HepG2 (cell line): Measurements from ENCODE around the gene WNT6. TPM values are rescaled to one million over a fixed set of nuclear protein-coding genes. Genes with fewer than 3 reads are reported as not detected.

Experiments used
- ARNT ChIP-seq: fragments of 450-650 bp; IDR thresholded peaks from 2 replicates; pipeline ENCODE4 v1.6.1; 2017
- CENPT ChIP-seq: sonication (generic); formaldehyde crosslinking; IDR thresholded peaks from 2 replicates; pipeline ENCODE4 v1.8.0; 2022; ENCODE audit warnings: low read depth, mild to moderate bottlenecking, moderate library complexity, missing genetic modification reagents
- MEIS1 ChIP-seq: sonication (generic); formaldehyde crosslinking; IDR thresholded peaks from 2 replicates; pipeline ENCODE4 v1.9.0; 2021; ENCODE audit warnings: mild to moderate bottlenecking, missing genetic modification reagents, moderate library complexity, borderline replicate concordance
- MXD4 ChIP-seq: IDR thresholded peaks from 2 replicates; pipeline ENCODE4 v1.6.1; 2016; ENCODE audit warnings: mild to moderate bottlenecking, missing biosample characterization, missing genetic modification reagents
- MXI1 ChIP-seq: IDR thresholded peaks from 3 replicates; pipeline ENCODE4 v1.6.1; 2012; ENCODE audit warnings: low read depth, low read length, inconsistent platforms, borderline replicate concordance
- PHF5A ChIP-seq: IDR thresholded peaks from one replicate; pipeline ENCODE4 v1.6.1; 2018; ENCODE audit warnings: low read depth, missing genetic modification reagents; ENCODE audit not compliant: unreplicated experiment
- WIZ ChIP-seq: sonication (generic); formaldehyde crosslinking; IDR thresholded peaks from 2 replicates; pipeline ENCODE4 v1.5.1; 2020; ENCODE audit warnings: mild to moderate bottlenecking, missing genetic modification reagents
- ZIK1 ChIP-seq: sonication (generic); formaldehyde crosslinking; IDR thresholded peaks from 2 replicates; pipeline ENCODE4 v1.5.0; 2020; ENCODE audit warnings: mild to moderate bottlenecking, low read depth, missing genetic modification reagents, borderline replicate concordance
- ZNF251 ChIP-seq: sonication (generic); formaldehyde crosslinking; IDR thresholded peaks from 2 replicates; pipeline ENCODE4 v1.9.0; 2021; ENCODE audit warnings: mild to moderate bottlenecking, missing genetic modification reagents
- ZNF329 ChIP-seq: sonication (generic); formaldehyde crosslinking; IDR thresholded peaks from 2 replicates; pipeline ENCODE4 v1.9.0; 2021; ENCODE audit warnings: low read depth, mild to moderate bottlenecking, missing genetic modification reagents
- ZNF660 ChIP-seq: sonication (generic); formaldehyde crosslinking; IDR thresholded peaks from 2 replicates; pipeline ENCODE4 v1.5.1; 2020; ENCODE audit warnings: mild to moderate bottlenecking, low read depth, missing genetic modification reagents, borderline replicate concordance
- ZNF792 ChIP-seq: IDR thresholded peaks from 2 replicates; pipeline ENCODE4 v1.6.1; 2016
- ZNF841 ChIP-seq: sonication (generic); formaldehyde crosslinking; IDR thresholded peaks from 2 replicates; pipeline ENCODE4 v1.8.1; 2023; ENCODE audit warnings: missing genetic modification reagents, borderline replicate concordance
- polyA plus RNA-seq, 8 experiments: library from polyadenylated mRNA; depleted of rRNA in 3 of 8; stranded (reverse) in 7 of 8; unstranded in 1 of 8; fragments of >200 nt; fragmentation: Illumina TruSeq in 4 of 8; extraction: Trizol in 4 of 8; gene quantifications; 2 replicates each; pipeline versions ENCODE4 v1.2.1 to v1.2.3, GENCODE V29; 2011 to 2016; ENCODE audit warnings: low read depth in 4 of 8, missing spikeins in 1 of 8, mixed read lengths in 1 of 8; ENCODE audit not compliant: insufficient read depth in 1 of 8
- total RNA-seq, 5 experiments: library from RNA; depleted of rRNA; stranded (reverse); fragments of >200 nt; fragmentation: Illumina TruSeq; extraction: Trizol; gene quantifications; 2 replicates each; pipeline ENCODE4 v1.2.3, GENCODE V29; 2016; ENCODE audit warnings: low read depth in 1 of 5
- TF ChIP-seq, protein P1 (sequence below): sonication (generic); formaldehyde crosslinking; IDR thresholded peaks from 2 replicates; pipeline ENCODE4 v1.4.0; 2020; ENCODE audit warnings: mild to moderate bottlenecking, missing genetic modification reagents
- TF ChIP-seq, protein P2 (sequence below): sonication (generic); formaldehyde crosslinking; IDR thresholded peaks from 2 replicates; pipeline ENCODE4 v1.5.0; 2020; ENCODE audit warnings: mild to moderate bottlenecking, missing genetic modification reagents, borderline replicate concordance
- TF ChIP-seq, protein P3 (sequence below): conservative IDR thresholded peaks from 2 replicates; pipeline ENCODE4 v1.6.1; 2018; ENCODE audit warnings: missing genetic modification reagents
- TF ChIP-seq, protein P4 (sequence below): sonication (generic); formaldehyde crosslinking; IDR thresholded peaks from 2 replicates; pipeline ENCODE4 v1.4.0; 2020; ENCODE audit warnings: missing genetic modification reagents

WNT6 gene
- total and polyA plus RNA-seq, 2 of the 13 experiments (the other 11 are each of a cell fraction or from before 2014, with no cell fraction given) = 0.20 TPM; not detected in 1

DNA sequence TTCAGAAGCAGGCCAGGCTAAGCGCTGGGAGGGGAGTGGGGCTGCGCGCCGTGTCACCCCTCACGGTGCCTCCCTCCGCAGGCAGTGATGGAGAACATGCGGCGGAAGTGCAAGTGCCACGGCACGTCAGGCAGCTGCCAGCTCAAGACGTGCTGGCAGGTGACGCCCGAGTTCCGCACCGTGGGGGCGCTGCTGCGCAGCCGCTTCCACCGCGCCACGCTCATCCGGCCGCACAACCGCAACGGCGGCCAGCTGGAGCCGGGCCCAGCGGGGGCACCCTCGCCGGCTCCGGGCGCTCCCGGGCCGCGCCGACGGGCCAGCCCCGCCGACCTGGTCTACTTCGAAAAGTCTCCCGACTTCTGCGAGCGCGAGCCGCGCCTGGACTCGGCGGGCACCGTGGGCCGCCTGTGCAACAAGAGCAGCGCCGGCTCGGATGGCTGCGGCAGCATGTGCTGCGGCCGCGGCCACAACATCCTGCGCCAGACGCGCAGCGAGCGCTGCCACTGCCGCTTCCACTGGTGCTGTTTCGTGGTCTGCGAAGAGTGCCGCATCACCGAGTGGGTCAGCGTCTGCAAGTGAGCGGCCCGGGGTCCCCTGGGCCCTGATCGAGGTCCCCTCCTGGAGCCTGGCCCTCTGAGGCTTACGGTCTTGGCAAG is 33.2 kb downstream of the WNT6 start (continued):
- TF ChIP-seq, protein P1, sequence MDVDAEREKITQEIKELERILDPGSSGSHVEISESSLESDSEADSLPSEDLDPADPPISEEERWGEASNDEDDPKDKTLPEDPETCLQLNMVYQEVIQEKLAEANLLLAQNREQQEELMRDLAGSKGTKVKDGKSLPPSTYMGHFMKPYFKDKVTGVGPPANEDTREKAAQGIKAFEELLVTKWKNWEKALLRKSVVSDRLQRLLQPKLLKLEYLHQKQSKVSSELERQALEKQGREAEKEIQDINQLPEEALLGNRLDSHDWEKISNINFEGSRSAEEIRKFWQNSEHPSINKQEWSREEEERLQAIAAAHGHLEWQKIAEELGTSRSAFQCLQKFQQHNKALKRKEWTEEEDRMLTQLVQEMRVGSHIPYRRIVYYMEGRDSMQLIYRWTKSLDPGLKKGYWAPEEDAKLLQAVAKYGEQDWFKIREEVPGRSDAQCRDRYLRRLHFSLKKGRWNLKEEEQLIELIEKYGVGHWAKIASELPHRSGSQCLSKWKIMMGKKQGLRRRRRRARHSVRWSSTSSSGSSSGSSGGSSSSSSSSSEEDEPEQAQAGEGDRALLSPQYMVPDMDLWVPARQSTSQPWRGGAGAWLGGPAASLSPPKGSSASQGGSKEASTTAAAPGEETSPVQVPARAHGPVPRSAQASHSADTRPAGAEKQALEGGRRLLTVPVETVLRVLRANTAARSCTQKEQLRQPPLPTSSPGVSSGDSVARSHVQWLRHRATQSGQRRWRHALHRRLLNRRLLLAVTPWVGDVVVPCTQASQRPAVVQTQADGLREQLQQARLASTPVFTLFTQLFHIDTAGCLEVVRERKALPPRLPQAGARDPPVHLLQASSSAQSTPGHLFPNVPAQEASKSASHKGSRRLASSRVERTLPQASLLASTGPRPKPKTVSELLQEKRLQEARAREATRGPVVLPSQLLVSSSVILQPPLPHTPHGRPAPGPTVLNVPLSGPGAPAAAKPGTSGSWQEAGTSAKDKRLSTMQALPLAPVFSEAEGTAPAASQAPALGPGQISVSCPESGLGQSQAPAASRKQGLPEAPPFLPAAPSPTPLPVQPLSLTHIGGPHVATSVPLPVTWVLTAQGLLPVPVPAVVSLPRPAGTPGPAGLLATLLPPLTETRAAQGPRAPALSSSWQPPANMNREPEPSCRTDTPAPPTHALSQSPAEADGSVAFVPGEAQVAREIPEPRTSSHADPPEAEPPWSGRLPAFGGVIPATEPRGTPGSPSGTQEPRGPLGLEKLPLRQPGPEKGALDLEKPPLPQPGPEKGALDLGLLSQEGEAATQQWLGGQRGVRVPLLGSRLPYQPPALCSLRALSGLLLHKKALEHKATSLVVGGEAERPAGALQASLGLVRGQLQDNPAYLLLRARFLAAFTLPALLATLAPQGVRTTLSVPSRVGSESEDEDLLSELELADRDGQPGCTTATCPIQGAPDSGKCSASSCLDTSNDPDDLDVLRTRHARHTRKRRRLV (CRISPR knock-in tag) = no peak
- no peak for TF ChIP-seq ZNF251
- TF ChIP-seq, protein P2, sequence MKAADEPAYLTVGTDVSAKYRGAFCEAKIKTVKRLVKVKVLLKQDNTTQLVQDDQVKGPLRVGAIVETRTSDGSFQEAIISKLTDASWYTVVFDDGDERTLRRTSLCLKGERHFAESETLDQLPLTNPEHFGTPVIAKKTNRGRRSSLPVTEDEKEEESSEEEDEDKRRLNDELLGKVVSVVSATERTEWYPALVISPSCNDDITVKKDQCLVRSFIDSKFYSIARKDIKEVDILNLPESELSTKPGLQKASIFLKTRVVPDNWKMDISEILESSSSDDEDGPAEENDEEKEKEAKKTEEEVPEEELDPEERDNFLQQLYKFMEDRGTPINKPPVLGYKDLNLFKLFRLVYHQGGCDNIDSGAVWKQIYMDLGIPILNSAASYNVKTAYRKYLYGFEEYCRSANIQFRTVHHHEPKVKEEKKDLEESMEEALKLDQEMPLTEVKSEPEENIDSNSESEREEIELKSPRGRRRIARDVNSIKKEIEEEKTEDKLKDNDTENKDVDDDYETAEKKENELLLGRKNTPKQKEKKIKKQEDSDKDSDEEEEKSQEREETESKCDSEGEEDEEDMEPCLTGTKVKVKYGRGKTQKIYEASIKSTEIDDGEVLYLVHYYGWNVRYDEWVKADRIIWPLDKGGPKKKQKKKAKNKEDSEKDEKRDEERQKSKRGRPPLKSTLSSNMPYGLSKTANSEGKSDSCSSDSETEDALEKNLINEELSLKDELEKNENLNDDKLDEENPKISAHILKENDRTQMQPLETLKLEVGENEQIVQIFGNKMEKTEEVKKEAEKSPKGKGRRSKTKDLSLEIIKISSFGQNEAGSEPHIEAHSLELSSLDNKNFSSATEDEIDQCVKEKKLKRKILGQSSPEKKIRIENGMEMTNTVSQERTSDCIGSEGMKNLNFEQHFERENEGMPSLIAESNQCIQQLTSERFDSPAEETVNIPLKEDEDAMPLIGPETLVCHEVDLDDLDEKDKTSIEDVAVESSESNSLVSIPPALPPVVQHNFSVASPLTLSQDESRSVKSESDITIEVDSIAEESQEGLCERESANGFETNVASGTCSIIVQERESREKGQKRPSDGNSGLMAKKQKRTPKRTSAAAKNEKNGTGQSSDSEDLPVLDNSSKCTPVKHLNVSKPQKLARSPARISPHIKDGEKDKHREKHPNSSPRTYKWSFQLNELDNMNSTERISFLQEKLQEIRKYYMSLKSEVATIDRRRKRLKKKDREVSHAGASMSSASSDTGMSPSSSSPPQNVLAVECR = peak; percentile 76
- TF ChIP-seq, protein P3, sequence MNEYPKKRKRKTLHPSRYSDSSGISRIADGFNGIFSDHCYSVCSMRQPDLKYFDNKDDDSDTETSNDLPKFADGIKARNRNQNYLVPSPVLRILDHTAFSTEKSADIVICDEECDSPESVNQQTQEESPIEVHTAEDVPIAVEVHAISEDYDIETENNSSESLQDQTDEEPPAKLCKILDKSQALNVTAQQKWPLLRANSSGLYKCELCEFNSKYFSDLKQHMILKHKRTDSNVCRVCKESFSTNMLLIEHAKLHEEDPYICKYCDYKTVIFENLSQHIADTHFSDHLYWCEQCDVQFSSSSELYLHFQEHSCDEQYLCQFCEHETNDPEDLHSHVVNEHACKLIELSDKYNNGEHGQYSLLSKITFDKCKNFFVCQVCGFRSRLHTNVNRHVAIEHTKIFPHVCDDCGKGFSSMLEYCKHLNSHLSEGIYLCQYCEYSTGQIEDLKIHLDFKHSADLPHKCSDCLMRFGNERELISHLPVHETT (CRISPR knock-in tag) = no peak
- no peak for TF ChIP-seq ZNF660
- 0 out of 2 replicates have a peak, but pooled peaks have one; percentile 36 for TF ChIP-seq ZIK1 (CRISPR knock-in tag)
- TF ChIP-seq WIZ (CRISPR knock-in tag) = peak; percentile 72; the same call in 1 of the 2 replicates
- TF ChIP-seq MEIS1 (CRISPR knock-in tag) = no peak
- TF ChIP-seq ZNF792 (CRISPR knock-in tag) = no peak
- TF ChIP-seq MXD4 (CRISPR knock-in tag) = no peak; the same call in 1 of the 2 replicates
- TF ChIP-seq, protein P4, sequence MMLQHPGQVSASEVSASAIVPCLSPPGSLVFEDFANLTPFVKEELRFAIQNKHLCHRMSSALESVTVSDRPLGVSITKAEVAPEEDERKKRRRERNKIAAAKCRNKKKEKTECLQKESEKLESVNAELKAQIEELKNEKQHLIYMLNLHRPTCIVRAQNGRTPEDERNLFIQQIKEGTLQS (CRISPR knock-in tag) = no peak
- TF ChIP-seq PHF5A (CRISPR knock-in tag) = no peak
- no peak for TF ChIP-seq ARNT
- no peak for TF ChIP-seq ZNF841 (CRISPR knock-in tag)
- no peak; the same call in 2 of the 3 replicates for TF ChIP-seq MXI1
- TF ChIP-seq ZNF329 (CRISPR knock-in tag) = 0 out of 2 replicates have a peak, but pooled peaks have one; percentile 59
- no peak for TF ChIP-seq CENPT
